Measurements from ENCODE around the gene RAD9A.

The RAD9A gene

GRCh38 chr11:67392183-67392715 lies 463 bp downstream of the RAD9A start:
- no peak for DNase-seq (ENCODE audit: low read depth)
- TF ChIP-seq CTCF (IDR thresholded peaks at IDR 0.05; ENCODE audit: low read length, missing control alignments): no peak
- H3K4me3 ChIP-seq (replicated peaks; ENCODE audit: low read depth, low read length): peak overlapping the region; percentile 92

- DNase-seq (ENCODE audit: low read depth): no peak
- TF ChIP-seq CTCF (IDR thresholded peaks at IDR 0.05; ENCODE audit: low read length, missing control alignments): no peak
- no peak overlapping the region for H3K4me3 ChIP-seq (replicated peaks; ENCODE audit: low read depth, low read length)
These were observed 1.7 kb downstream of the RAD9A start for GRCh38 chr11:67393437-67393836.

- DNase-seq (ENCODE audit: low read depth): no peak
- no peak overlapping the region for H3K4me3 ChIP-seq (replicated peaks; ENCODE audit: low read depth, low read length)
- TF ChIP-seq CTCF (IDR thresholded peaks at IDR 0.05; ENCODE audit: low read length, missing control alignments): no peak
These were observed 2.2 kb downstream of the RAD9A start for GRCh38 chr11:67393990-67394389.

- no peak for DNase-seq (ENCODE audit: low read depth)
- H3K4me3 ChIP-seq (replicated peaks; ENCODE audit: low read depth, low read length): no peak overlapping the region
- no peak for TF ChIP-seq CTCF (IDR thresholded peaks at IDR 0.05; ENCODE audit: low read length, missing control alignments)
These were observed 3.9 kb downstream of the RAD9A start for GRCh38 chr11:67395555-67396258.

- no peak for TF ChIP-seq CTCF (IDR thresholded peaks at IDR 0.05; ENCODE audit: low read length, missing control alignments)
- no peak overlapping the region for H3K4me3 ChIP-seq (replicated peaks; ENCODE audit: low read depth, low read length)
- no peak for DNase-seq (ENCODE audit: low read depth)
These were observed 4.4 kb downstream of the RAD9A start for GRCh38 chr11:67396259-67396581.

- H3K4me3 ChIP-seq (replicated peaks; ENCODE audit: low read depth, low read length): no peak overlapping the region
- DNase-seq (ENCODE audit: low read depth): no peak
- TF ChIP-seq CTCF (IDR thresholded peaks at IDR 0.05; ENCODE audit: low read length, missing control alignments): no peak
These were observed 5.0 kb downstream of the RAD9A start for GRCh38 chr11:67396587-67397389.

Measured in fibroblast of pulmonary artery (primary cell).